Measurements from ENCODE around the gene RSU1.
A peak's percentile ranks its signal among the peaks of the same experiment; 100 is the strongest.

RSU1 gene

DNA sequence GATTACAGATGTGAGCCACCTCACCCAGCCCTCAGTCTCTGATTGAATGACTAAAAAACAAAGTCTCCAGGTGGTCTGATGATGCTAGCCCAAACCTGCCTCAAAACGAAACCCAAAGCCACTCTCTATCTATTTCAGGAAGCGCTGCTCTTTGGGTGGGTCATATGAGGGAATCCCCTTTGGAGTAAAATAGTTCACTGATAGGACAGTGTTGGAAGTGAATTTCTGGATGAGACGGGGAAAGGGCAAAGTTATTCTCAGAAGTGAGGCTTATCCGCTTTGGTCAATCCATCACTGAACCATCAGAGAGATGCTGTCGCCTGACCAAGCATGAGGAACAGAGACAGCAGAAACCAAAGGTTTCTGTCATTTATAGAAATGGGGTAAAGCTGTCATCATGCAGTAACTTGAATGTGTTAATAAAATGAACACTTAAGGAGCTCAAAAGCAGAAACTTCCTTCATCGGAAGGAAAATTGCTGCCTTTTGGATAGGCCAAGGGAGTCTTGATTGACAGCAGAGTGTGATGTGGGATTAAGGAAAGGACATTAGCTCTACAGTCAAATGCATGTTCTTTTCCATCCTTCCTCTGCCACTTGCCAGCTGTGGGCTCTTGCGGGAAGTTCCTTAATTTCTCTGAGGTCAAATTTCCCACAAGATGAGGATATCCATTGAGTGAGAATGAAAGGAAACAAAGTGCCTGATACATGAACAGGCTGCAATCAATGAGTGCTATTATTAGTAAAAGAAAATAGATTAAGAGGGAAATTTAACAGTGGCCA lies 230.7 kb downstream of the RSU1 start:
- no peak for DNase-seq

DNA sequence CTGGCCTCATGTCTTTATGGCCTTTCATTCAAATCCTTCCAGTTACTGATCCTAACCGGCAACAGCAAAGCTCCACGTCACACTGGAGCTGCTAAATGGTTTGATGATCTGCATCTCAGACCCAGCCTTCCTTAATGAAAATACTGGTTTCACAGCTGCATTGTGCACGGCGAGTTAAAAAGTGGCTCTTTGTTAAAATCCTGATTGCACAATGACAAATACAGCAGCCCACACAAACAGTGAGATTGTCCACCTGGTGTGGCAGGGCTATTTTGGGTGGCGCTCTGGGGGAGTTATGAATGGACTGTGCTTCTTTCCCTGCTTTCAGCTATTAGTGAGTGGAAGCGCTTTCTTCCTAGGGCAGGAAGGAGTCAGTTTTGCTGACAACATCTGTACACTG lies 232.1 kb downstream of the RSU1 start:
- DNase-seq, result no peak

DNA sequence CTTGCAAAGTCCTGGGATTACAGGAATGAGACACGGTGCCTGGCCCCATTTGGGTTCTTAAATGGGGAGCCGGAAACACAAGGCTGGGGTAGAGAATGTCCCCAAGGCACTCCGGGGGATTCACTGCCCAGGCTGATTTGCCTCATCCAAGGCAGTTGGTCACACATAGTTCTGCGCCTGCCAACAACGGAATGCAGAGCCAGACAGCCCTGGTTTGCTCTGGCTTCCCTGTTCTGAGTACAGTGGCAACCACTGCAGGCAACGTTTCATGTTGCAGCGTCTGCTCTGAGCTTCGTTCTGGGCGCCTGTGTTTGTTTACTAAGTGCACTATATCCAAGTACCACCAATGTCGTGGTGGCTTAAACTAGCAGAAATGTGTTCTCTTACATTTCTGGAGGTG lies 233.8 kb downstream of the RSU1 start:
- no peak for DNase-seq

DNA sequence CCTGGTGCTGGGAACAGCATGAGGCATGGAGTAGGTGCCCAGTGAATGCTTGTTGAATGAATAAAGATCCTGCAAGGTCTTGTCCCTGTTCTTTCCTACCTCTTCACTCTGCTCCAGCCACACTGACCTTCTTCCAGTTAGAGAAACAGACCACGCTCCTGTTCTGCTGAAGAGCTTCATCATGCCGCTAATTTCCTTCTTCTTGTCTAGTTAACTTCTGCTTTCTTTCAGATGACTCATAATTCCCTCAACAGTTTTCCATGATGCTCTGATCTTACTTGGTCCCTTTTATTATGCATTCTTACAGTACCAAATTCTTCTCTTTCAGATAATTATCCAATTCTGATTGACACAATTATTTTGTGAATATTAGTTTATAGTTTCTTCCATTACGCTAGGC lies 236.0 kb downstream of the RSU1 start:
- no peak for DNase-seq

DNA sequence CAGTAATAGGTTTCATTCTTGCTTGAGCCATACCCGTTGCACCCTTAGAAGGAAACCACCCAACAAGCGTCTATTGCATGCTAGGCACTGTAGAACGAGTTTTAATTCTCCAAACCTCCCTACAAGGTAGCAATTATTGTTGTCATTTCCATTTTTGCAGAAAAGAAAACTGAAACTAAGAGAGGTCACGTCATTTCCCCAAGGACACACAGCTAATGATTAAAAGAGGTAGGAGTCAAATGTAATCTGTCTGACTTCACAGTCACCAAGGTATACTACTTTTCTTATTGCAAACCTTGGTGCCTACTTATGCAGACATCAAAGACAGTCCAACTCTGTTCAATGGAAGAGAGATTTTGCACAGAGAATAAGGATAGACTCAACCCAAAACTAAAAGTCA lies 246.5 kb downstream of the RSU1 start:
- no peak for DNase-seq

DNA sequence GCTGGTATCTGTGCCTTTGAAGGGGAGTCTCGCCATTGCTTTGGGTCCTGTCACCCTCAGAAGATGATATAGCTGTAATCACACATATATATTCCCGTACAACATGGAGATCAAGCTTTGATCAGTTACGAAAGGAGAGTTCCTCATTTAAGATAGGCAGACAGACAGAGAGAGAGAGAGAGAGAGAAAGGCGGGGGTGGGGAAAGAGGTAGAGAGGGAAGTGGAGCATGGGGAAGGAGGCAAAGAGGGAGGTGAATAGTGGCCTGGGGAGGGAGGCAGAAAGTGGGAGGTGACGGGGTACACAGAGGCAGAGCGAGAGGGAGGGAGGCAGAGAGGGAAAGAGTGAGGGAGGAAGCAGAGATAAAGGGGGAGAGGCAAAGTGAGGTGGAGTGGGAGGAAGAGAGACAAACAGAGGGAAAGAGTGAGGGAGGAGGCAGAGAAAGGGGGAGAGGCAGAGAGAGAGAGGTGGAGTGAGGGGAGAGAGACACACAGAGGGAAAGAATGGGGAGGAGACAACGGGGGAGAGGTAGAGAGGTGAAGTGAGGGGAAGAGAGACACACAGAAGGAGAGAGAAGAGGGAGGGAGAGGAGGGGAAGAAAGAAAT lies 250.9 kb downstream of the RSU1 start:
- no peak for DNase-seq

DNA sequence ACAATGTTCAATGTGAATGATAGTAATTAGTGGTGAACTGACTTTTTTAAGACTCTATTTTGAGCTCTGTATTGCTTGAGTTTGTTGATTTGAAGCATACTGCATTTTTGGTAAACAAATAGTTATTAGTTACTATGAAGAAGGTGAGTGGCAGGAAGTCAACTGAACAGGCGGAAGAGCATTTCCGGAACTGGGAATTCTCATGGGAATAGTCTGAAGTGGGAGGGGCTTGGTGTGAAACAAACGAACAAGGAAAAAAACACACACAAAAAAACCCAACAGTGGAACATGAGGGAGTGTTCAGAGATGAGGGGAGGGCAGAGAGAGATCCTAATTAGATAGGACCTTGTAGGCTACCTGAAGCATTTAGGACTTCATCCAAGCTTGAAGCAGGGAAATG lies 251.6 kb downstream of the RSU1 start:
- no peak for DNase-seq

DNA sequence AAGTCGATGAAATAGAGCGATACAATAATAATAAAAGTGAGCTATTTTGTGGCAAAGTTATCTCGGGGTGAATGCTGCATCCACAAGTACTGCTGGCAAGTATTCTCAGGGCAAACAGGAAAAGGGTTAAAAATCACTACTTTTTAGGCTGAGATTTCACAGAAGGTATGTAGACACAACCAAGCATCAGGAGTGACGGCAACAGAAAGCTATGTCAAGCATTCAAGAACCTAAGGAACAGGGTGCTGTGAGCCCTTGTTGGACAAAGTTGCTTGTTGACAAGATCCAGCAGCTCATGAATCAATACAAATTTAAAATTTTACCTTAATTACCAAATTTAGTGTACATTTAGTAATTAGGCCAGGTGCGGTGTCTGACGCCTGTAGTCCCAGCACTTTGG lies 254.3 kb downstream of the RSU1 start:
- no peak for DNase-seq

DNA sequence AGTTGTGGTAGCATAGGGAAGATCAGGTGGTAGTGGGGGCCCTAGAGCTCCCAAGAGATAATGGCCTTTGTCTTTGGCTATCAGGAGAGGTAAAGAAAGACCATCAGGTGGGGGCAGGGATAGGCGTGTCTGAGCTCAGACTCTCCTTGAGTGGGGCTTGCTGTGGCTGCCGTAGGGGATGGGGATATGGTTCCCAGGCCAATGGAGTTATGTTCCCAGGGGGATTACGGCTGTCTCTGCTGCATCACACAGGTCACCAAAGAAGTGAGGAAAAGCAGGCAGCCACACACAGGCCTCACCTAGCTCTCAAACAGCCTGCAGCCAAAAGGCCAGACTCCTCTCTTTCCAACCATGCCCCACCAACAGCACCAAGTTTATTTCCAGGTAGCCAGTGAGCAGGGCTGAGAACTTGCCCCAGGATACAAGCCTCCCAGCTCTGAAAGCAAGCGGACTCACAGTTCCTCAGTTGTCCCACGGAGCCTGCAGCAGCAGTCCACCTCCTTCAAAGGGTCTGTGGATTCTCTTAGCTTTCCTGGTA lies 257.9 kb downstream of the RSU1 start:
- no peak for DNase-seq

DNA sequence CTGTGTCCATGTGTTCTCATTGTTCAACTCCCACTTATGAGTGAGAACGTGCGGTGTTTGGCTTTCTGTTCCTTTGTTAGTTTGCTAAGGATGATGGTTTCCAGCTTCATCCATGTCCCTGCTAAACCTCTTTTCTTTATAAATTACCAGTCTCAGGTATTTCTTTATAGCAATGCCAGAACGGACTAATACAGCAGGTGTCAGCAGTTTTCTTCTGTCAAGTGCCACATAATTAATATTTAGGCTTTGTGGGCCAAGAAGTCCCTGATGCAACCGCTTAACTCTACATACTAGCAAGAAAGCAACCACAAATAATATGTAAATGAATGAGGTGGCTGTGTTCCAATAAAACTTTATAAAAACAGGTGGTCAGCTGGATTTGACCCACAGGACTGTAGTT lies 269.3 kb downstream of the RSU1 start:
- no peak for DNase-seq

DNA sequence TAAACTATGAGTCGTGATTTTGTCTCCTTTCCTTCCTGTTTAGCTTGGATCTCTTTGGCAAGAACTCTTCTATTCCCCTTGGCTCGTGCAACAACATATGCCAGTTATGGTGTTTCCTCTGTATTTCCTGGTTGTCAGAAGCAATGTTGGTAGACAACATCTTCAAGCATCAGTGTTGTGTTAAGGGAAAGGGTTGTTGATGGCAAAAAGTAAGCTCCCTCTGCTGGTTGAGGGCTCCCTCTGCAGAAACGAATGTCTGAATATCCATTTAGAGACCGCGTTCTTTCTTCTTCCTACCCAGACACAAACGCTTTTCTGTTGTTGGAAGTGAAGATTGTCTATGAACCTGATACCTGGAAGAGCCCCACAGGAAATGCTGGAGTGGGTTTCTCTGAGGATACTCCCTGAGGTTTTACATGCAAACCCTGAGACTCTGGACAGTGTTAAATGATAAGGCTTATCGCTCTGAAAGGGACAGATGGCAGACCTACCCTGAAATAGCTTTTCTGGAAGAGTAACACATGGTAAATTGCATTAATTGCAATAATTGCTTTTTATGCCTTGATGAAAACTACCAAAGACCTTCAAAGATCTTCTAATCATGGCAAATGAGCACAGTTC lies 272.0 kb downstream of the RSU1 start:
- DNase-seq, result peak in 1 of 2 donors; percentile 27

DNA sequence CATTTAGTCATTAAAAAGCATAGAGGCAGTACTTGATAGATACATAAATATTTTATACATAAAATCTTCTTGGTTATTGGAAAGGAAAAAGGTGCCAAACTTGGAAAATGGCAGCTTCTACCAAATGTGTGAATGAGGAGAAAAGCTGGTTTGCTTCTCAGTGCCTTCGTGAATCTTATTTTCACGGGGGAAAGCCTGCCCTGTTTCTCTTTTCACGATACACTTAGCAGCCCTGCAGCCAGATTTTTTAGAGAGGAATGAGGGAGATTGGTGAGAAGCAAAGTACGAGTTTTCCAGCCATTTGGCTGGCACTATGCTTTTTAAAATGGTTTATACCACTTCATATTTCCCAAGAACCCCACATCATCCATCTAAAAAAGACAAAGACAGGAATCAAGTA lies 272.6 kb downstream of the RSU1 start:
- DNase-seq, result no peak

DNA sequence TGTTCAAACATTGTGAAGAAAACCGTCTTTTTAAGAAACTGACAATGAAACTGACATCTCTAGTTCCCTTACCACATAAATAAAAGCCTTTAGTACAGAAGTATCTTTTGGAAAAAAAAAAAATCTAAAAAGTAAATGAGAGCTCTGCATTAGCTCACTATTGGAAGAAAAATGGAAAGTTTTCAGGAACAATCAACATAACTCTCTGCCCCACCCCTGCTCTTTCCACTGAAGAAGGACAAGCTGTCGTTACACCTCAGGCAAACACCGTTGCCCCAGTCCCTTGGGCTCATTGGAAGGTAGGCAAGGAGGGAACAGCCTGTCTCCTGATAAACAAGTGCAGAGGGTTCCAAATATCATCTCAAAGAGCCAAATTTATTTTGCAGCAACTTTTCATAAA lies 273.1 kb downstream of the RSU1 start:
- no peak for DNase-seq
